GM19023 (cell line): ENCODE data around the gene CTNNA3.

ENCODE experiments used
- ATAC-seq: cut with Tn5 transposase; IDR thresholded peaks from one replicate; pipeline ENCODE4 v1.9.1; 2021; ENCODE audit warnings: mild to moderate bottlenecking, moderate library complexity; ENCODE audit not compliant: unreplicated experiment

CTNNA3 gene

DNA sequence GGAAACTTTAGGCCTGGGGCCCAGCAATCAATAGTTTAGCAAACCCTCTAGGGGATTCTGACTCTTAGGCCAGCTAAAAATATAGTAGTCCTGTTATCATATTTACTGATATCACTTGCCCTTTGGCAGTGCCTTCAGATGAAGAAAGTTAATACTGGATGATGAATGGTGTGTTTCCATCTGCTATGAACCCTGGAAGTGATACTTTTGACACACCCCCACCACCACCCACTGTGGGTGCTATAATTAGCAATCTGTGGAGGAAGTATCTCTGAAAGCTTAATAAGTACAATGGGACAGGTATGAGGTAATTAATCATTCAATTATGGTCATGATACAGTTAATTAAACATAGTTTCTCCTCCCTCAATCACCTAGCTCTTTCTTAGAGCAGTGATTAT is 860.6 kb downstream of the CTNNA3 start:
- ATAC-seq, result no peak

- no peak for ATAC-seq
Observed at GRCh38 chr10:66834802-66835201, 861.2 kb downstream of the CTNNA3 start.

DNA sequence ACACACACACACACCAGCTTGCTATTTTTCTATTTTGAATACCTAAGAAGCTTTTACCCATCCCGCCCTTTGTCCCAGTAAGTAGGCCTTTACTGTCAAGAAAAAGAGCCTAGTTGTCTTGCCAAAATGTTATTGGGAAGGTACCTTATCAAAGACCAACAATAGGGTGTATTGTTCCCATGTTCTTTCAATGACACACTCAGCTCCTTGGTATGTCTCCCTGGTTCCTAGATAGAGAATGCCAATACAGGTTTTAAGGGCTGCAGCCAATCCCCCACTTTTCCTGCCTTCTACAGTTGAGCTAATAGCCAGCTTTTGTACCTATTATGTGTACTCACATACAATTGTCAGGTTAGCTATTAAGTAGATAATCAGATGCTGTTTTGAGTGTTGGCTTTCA is 862.1 kb downstream of the CTNNA3 start:
- ATAC-seq, result no peak

DNA sequence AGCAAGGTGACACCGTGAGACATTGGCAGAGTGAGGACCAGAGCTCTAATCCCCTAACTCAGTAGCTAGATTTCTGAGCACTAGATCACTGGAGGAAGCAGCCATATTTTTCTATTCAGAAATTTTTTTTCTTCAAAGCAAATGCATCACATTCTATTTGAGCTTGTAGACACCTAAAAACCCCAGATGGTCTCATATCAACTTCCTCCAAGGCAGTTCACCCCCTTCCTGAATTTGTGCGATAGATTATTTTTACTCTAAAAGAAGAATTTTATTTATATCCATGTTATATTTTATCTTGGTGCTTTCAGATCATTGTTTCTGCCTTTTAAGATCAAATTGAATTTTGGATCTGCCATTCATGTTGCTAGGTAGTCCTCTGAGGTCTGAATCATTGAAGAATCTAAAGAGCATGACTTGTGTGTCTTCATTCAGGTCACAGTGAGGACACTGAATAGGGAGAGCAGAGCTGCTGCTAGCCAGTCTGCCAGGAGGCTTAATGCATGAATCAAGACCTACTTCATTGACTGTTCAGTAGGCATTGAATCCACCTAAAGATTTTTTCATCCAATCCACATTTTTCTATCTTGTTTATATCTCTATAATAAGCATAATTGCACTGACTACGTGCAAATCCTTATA is 863.1 kb downstream of the CTNNA3 start:
- no peak for ATAC-seq

- ATAC-seq, result no peak
Observed at GRCh38 chr10:66828957-66829356, 867.0 kb downstream of the CTNNA3 start.

- ATAC-seq, result no peak
Observed at GRCh38 chr10:66827353-66827752, 868.6 kb downstream of the CTNNA3 start.

- no peak for ATAC-seq
Observed at GRCh38 chr10:66823301-66823700, 872.7 kb downstream of the CTNNA3 start.

GRCh38 chr10:66822801-66823200 is 873.2 kb downstream of the CTNNA3 start:
- ATAC-seq, result no peak

DNA sequence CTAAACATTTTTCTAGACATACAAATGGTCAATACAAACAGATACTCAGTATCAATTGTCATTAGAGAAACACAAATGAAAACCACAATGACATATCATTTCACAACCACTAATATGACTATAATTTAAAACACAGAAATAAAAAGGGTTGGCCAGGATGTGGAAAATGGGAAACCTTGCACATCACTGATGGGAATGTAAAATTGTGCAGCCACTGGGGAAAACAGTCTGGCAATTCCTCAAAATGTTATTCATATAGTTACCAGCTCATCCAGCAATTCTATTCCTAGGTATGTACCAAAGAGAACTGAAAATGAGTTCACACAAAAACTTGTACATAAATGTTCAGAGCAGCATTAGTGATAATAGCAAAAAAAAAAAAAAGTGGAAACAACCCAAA is 876.3 kb downstream of the CTNNA3 start:
- no peak for ATAC-seq

- no peak for ATAC-seq
Observed at GRCh38 chr10:66813122-66813521, 882.9 kb downstream of the CTNNA3 start.

DNA sequence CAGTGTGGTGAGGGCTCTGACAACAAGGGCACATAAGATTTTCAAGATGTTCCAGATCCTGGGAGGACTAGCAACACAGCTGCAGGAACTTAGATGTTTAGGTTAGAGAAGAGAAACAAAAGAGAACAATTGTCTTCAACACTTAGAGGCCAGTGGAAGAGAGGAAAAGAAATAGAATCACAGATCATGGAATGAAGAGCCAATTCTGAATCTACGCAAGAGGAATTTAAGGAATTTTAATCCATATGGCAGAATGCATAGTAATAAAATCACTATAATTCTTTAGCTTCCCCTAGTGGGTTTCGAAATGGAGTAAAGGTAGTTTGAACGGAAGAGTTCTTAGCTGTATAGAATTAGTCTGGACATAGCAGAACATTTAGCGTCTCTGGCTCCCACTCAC is 884.8 kb downstream of the CTNNA3 start:
- no peak for ATAC-seq

GRCh38 chr10:66809402-66809801 is 886.6 kb downstream of the CTNNA3 start:
- ATAC-seq, result no peak

DNA sequence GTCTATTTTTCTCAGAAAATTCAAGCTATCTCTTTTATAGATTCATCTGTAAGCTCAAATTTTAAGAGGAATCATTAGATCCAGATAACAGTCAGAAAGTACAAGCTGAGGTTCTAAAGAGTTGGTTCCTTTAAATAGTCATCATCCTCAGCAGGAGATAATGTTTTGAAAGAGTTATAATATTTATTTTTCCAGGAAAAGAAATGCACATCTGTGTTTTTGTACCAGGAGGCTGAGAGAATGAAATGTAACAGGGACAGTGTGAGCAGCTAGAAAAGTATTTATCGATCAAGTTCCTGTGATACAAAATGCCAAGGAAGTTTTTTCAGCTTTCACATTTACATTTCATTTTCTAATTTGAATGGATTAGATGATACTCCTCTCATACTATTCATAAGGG is 890.4 kb downstream of the CTNNA3 start:
- no peak for ATAC-seq

DNA sequence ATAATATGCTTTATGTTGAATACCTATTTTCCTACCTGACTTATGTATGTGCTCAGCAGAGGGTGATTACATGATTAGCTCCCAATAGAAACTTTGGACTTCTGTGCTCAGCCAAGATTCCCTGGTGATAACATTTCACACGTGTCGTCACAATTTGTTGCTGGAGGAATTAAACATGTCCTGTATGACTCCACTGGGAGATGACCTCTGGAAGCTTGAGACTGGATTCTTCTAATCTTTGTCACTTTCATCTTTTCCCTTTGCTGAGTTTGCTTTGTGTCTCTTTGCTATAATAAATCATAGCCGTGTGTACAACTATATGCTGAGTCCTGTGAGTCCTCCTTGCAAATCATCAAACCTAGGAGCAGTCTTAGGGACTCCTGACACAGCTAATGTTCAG is 891.0 kb downstream of the CTNNA3 start:
- ATAC-seq, result no peak

DNA sequence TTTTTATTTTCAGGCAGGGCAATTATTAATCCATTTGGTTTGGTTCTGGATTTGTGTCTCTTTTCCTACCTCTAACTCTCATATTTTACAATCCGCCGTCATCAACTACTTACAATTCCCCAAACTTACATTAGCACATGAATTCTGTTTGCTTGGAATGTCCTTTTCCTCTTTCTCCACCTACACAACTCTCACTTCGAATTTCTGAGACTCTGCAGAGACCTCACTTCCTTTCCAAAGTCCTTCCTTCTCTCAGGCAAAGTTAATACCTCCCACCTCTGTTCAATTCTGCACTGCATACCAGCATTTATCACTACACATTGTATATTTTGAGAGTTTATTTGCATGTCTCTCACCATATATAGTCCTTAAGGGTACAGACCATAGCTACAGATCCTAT is 892.8 kb downstream of the CTNNA3 start:
- ATAC-seq, result no peak

GRCh38 chr10:66799474-66799873 is 896.5 kb downstream of the CTNNA3 start:
- ATAC-seq, result no peak

DNA sequence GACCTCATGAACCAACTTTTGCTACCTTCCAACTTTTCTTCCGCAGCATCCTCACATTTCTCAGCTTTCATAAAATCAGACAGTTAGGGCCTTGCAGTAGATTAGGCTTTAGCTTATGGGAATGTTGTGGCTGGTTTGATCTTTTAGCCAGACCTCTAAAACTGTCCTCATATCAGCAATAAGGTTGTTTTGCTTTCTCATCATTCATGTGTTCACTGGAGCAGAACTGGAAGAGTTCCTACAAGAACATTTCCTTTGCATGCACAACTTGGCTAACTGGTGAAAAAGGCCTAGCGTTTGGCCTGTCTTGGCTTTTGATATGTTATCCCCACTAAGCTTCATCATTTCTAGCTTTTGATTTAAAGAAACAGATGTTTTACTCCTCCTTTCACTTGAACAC is 900.1 kb downstream of the CTNNA3 start:
- ATAC-seq, result no peak

DNA sequence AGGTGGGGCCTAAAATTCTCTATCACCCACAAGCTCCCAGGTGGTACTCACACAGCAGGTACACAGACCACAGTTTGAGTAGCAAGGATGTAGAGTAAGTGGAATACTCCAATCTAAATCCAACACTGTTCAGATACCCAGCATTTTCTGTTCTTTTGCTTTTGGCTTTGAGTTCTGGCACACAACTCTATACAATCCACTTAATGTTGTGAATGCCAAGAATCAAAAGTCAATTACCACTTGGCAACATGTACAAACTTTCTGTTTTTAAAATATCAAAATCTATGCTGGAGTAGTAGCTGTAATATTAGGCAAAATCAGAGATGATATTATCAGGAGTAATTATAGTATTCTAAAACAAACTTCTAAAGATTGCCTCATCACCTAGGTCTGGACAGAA is 903.6 kb downstream of the CTNNA3 start:
- ATAC-seq, result no peak

DNA sequence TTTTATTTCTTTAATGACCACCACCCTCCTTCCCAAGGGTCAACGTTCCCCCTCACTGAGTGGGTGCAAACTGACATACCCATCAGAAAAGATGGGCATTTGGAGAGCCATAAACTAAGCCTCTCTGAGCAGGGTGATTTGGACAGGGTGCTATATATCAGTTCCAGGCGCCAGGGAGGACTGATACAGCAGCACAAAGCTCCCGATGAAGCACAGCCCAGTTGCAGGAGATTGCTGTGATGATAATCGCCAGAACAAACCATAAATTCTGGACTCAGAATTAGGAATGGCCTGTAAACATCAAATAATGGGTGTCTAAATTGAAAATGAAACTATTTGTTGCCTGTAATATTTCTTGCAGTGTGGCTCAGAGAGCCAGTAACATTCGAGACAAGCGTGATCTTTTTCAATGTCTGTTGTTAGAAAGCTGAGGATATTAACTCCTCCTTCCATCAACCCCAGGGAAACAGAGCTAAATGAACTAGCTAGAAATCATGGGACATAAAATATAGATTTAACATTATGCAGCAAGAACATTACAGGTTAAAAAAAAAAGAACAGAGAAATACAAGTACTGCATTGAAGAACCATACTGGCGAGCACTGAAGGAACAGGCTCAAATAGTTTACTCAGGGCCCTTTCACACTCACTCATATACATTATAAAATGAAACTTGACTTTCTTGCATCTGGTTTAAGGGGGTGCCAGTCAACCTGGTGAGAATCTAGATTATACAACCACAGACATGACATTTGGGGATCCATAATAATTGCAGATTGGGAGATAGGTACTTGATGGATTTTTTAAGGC is 907.6 kb downstream of the CTNNA3 start:
- no peak for ATAC-seq

DNA sequence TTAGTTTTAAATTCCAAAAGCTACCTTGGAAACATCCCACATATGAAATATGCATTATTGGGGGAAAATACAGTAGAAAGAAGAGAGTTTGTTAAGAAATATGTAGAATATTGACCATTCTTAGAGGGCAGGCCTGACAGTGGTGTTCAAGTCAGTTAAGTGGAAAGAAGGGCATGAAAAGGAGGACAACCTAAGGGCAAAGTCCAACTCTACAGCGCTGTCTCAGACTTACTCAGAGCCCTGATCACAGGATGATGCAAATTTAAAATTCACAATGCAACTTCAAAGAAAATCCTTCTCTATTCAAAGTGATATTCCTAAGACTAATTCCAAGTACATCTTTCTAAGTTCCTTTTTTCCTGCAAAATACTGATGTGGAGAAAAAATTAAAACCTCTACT is 909.3 kb downstream of the CTNNA3 start:
- ATAC-seq, result peak; percentile 52

DNA sequence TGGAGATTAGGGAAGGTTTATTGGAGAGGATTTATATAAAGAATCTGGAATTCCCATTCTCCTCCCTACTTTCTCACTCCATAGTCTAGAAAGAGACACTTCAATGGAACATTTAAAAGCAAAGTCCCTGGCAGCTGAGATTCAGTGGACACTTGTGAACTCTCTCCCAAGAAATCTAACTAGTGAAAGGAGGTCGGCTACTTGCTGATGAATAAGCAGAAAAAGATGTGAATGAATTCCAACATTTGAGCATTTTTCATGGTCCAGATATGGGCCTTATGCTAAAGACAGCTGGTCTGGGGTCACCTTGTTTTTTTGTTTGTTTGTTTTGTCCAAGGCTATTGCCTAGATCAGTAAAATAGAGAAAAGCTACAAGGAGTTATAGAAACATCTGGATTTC is 911.2 kb downstream of the CTNNA3 start:
- ATAC-seq, result no peak

DNA sequence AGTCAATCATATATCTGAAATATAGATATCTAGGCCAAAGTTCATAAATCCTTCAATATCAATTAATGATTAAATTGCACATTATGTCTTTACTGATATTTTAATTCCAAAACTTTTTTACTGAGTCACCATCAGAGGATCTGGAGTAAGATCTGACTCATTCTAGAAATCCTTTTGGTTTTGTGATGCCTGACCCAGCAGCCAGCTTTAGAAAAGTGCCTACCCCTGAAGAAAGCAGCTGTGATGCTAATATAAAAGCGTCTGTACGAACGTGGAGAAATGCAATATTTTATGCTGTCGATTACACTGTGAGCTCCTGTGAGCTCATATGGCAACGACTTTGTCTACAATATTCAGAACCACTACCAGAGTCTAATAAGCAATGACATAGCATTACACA is 912.7 kb downstream of the CTNNA3 start:
- no peak for ATAC-seq

DNA sequence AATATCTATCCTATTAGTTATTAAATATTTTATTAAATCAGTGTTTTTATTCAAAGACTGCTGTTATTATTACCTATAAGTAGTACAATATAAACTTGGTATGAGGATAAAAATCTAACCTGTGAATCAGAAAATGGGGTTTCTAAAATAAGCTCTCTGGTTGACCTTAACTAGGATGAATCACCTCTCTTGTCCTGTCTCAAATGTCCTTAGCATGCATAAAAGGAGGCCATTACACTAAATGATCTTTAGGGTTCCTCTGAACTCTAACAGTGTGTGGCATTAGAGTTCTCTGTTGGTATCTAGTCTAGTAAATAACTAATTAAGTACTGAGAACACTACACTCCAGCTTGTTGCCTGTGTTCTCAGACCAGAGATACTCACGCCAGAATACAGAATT is 913.2 kb downstream of the CTNNA3 start:
- ATAC-seq, result no peak
